Measurements from ENCODE around the gene CHIA.

- no peak for TF ChIP-seq EZH2phosphoT487 (IDR thresholded peaks at IDR 0.05; ENCODE audit: borderline replicate concordance, low read depth, low read length)
- TF ChIP-seq CTCF (conservative IDR thresholded peaks at IDR 0.05; ENCODE audit: low read length) = no peak
Observed at GRCh38 chr1:111252786-111253185, 37.9 kb upstream of the CHIA start.
